GM23338 (cell line): ENCODE measurements around the gene FBLN2.

Source experiments
- CREB1 ChIP-seq: fragments of 250-450 bp; sonication (Bioruptor Pico); IDR thresholded peaks from 2 replicates; pipeline ENCODE4 v1.5.0; 2020; ENCODE audit warnings: low read depth, mild to moderate bottlenecking, moderate library complexity
- ETS1 ChIP-seq: IDR thresholded peaks from 2 replicates; pipeline ENCODE4 v1.6.1; 2016; ENCODE audit warnings: antibody characterized with exemption
- EZH2 ChIP-seq: fragments of 200-600 bp; sonication (generic); IDR thresholded peaks from one replicate; pipeline ENCODE4 v1.8.0; 2017; ENCODE audit warnings: antibody characterized with exemption, mild to moderate bottlenecking, low read depth; ENCODE audit not compliant: unreplicated experiment
- EZH2phosphoT487 ChIP-seq: fragments of 200-600 bp; sonication (generic); IDR thresholded peaks from one replicate; pipeline ENCODE4 v1.8.1; 2018; ENCODE audit warnings: antibody characterized with exemption; ENCODE audit not compliant: unreplicated experiment
- JUNB ChIP-seq: IDR thresholded peaks from one replicate; pipeline ENCODE4 v1.6.1; 2016; ENCODE audit warnings: antibody characterized with exemption; ENCODE audit not compliant: unreplicated experiment
- NANOG ChIP-seq: IDR thresholded peaks from 2 replicates; pipeline ENCODE4 v1.6.1; 2016; ENCODE audit warnings: antibody characterized with exemption, borderline replicate concordance
- POLR2AphosphoS5 ChIP-seq: IDR thresholded peaks from 2 replicates; pipeline ENCODE4 v1.6.1; 2016; ENCODE audit warnings: antibody characterized with exemption, low read depth
- REST ChIP-seq: IDR thresholded peaks from one replicate; pipeline ENCODE4 v1.6.1; 2018; ENCODE audit warnings: antibody characterized with exemption; ENCODE audit not compliant: unreplicated experiment
- STAT1 ChIP-seq: IDR thresholded peaks from one replicate; pipeline ENCODE4 v1.6.1; 2016; ENCODE audit warnings: antibody characterized with exemption; ENCODE audit not compliant: unreplicated experiment
- ZNF114 ChIP-seq: fragments of 250-450 bp; sonication (Bioruptor Pico); IDR thresholded peaks from 2 replicates; pipeline ENCODE4 v1.5.0; 2020; ENCODE audit warnings: mild to moderate bottlenecking, moderate library complexity
- TF ChIP-seq, protein P1 (sequence below), 2 experiments: fragments of 200-600 bp in 1 of 2; sonication (generic) in 1 of 2; conservative IDR thresholded peaks; 2 replicates each; pipeline versions ENCODE4 v1.5.1 to v1.6.1; 2016 to 2017; ENCODE audit warnings: antibody characterized with exemption in 2 of 2, low read depth in 2 of 2, mild to moderate bottlenecking in 2 of 2, moderate library complexity in 1 of 2

DNA sequence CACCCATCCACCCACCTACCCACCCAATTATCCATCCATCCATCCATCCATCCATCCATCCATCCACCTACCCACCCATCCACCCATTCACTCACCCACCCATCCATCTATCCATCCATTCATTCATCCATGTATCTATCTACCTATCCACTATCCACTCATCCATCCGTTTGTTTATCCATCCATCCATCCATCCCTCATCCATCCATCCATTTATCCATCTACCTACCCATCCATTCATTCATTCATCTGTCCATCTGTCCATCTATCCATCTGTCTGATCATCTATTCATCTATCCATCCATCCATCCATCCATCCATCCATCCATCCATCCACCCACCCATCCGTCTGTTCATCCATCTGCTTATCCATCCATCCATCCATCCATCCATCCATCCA is 65.7 kb downstream of the FBLN2 start:
- TF ChIP-seq, protein P1, sequence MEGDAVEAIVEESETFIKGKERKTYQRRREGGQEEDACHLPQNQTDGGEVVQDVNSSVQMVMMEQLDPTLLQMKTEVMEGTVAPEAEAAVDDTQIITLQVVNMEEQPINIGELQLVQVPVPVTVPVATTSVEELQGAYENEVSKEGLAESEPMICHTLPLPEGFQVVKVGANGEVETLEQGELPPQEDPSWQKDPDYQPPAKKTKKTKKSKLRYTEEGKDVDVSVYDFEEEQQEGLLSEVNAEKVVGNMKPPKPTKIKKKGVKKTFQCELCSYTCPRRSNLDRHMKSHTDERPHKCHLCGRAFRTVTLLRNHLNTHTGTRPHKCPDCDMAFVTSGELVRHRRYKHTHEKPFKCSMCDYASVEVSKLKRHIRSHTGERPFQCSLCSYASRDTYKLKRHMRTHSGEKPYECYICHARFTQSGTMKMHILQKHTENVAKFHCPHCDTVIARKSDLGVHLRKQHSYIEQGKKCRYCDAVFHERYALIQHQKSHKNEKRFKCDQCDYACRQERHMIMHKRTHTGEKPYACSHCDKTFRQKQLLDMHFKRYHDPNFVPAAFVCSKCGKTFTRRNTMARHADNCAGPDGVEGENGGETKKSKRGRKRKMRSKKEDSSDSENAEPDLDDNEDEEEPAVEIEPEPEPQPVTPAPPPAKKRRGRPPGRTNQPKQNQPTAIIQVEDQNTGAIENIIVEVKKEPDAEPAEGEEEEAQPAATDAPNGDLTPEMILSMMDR (conservative IDR thresholded peaks at IDR 0.05; ENCODE audit: low read depth in 2 of 2): no peak
- no peak for TF ChIP-seq EZH2
- no peak for TF ChIP-seq POLR2AphosphoS5
- TF ChIP-seq CREB1 (CRISPR knock-in tag): no peak
- no peak for TF ChIP-seq JUNB
- TF ChIP-seq EZH2phosphoT487: no peak
- no peak for TF ChIP-seq NANOG
- no peak for TF ChIP-seq ETS1
- no peak for TF ChIP-seq ZNF114 (CRISPR knock-in tag)
- no peak for TF ChIP-seq REST
- TF ChIP-seq STAT1: no peak
